HS-5 (cell line): ENCODE measurements around the gene UBB.

Experiments
- DNase-seq: peaks from one replicate; pipeline ENCODE4 v3.0.0-alpha.2; 2012; ENCODE audit warnings: low read depth

UBB gene

GRCh38 chr17:16417896-16418684 is 37.2 kb downstream of the UBB start:
- no peak for DNase-seq

GRCh38 chr17:16418685-16419068 is 37.8 kb downstream of the UBB start:
- no peak for DNase-seq

- peak; percentile 78 for DNase-seq
These were observed 38.4 kb downstream of the UBB start for GRCh38 chr17:16419074-16419928.

- DNase-seq: peak; percentile 68
These were observed 39.0 kb downstream of the UBB start for GRCh38 chr17:16419929-16420271.

GRCh38 chr17:16422416-16422815 is 41.5 kb downstream of the UBB start:
- no peak for DNase-seq

- no peak for DNase-seq
These were observed 42.5 kb downstream of the UBB start for GRCh38 chr17:16423226-16423872.

- no peak for DNase-seq
These were observed 44.3 kb downstream of the UBB start for GRCh38 chr17:16425202-16425601.

- DNase-seq: no peak
These were observed 45.1 kb downstream of the UBB start for GRCh38 chr17:16425698-16426659.

- DNase-seq: no peak
These were observed 46.1 kb downstream of the UBB start for GRCh38 chr17:16427020-16427419.

GRCh38 chr17:16428098-16428882 is 47.4 kb downstream of the UBB start:
- DNase-seq: no peak

GRCh38 chr17:16429083-16429482 is 48.2 kb downstream of the UBB start:
- DNase-seq: no peak

GRCh38 chr17:16430650-16431049 is 49.8 kb downstream of the UBB start:
- no peak for DNase-seq

GRCh38 chr17:16432017-16432416 is 51.1 kb downstream of the UBB start:
- DNase-seq: no peak
